Activated T-cell treated with anti-CD3 and anti-CD28 coated beads, Interleukin-2, amount 50 U/mL, for 72 hours (primary cell): ENCODE results near the gene SMURF2. TPM values are rescaled to one million over a fixed set of nuclear protein-coding genes. Genes with fewer than 3 reads are reported as not detected.

Source experiments
- ATAC-seq, 2 donors: fragments of 150-1000 bp; cut with Tn5 transposase; replicated peaks in 1 of 2; 2 replicates each; pipeline ENCODE4 v1.10.0; 2021; ENCODE audit warnings: moderate library complexity in 2 of 2, mild to moderate bottlenecking in 1 of 2
- DNase-seq, 2 donors: peaks; one replicate each; pipeline ENCODE4 v3.0.0; 2021 to 2022; ENCODE audit warnings: mixed read lengths in 1 of 2
- H3K27ac Mint-ChIP-seq: one replicate; pipeline ENCODE4 v1.8.0; 2022; ENCODE audit warnings: mild to moderate bottlenecking, moderate library complexity, mixed read lengths
- H3K27me3 Mint-ChIP-seq: one replicate; pipeline ENCODE4 v1.8.0; 2022; ENCODE audit warnings: low read depth, mixed read lengths
- H3K36me3 Mint-ChIP-seq, 2 donors: one replicate each; pipeline ENCODE4 v1.8.0; 2022; ENCODE audit warnings: mixed read lengths in 2 of 2, mild to moderate bottlenecking in 1 of 2; ENCODE audit not compliant: insufficient read depth in 2 of 2
- H3K4me1 Mint-ChIP-seq: one replicate; pipeline ENCODE4 v1.8.0; 2022; ENCODE audit warnings: low read depth, mixed read lengths
- H3K4me3 Mint-ChIP-seq, 2 donors: one replicate each; pipeline ENCODE4 v1.8.0; 2022; ENCODE audit warnings: mild to moderate bottlenecking in 2 of 2, mixed read lengths in 2 of 2, moderate library complexity in 2 of 2
- H3K9me3 Mint-ChIP-seq, 2 donors: one replicate each; pipeline ENCODE4 v1.8.0; 2022; ENCODE audit warnings: mixed read lengths in 2 of 2
- total RNA-seq, 2 donors: library from RNA; stranded (reverse); gene quantifications; one replicate each; pipeline ENCODE4 v1.2.3, GENCODE V29; 2022

Gene SMURF2
- total RNA-seq, 2 donors from 2014 or later = 18.3 to 19.4 TPM

DNA sequence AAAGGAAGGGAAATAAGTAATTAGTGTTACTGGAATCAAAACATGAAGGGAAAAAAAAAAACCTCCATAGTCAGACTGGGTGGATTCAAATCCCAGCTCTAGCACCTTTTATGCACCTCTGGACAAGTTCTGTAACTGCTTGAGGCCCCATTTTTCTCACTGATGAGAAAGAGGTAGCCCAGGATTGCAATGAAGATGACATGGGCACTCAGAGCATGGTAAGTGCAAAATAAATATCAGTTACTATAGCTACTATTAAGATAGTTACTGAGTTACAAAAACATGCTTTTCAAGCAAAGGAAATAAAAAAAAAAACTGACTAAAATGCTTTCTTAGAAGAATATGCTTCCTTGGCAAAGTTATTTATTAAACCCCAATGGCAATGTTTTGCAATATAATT, 96.5 kb downstream of the SMURF2 start:
- Mint-ChIP-seq H3K36me3 (peaks cover 2 to 16% of the 10 kb centered on the region in 2 donors), H3K9me3 (no peaks in the 10 kb centered on the region), H3K27ac (no peak overlapping the region), H3K4me1 (peaks cover 6% of the 10 kb centered on the region), H3K27me3 (no peaks in the 10 kb centered on the region), H3K4me3 (no peak overlapping the region)
- ATAC-seq (no peak), DNase-seq (no peak)

DNA sequence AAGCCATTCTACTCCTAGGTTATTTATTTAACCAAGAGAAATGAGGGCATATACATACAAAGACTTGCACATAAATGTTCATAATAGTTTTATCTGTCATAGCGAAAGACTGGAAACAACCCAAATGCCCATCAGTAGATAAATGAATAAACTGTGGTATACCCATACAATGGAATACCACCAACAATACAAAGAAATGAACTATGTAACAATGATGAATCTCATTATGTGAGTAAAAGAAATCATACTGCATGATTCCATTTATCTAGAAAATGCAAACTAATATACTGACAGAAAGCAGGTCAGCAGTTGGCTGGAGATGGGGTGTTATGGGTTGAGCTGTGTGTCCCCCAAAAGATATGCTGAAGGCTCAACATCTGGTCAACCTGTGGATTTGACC, 98.0 kb downstream of the SMURF2 start:
- ATAC-seq = peak; percentile 57 to 82
- peak overlapping the region; percentile 94 for H3K27ac Mint-ChIP-seq
- H3K27me3 Mint-ChIP-seq = no peaks in the 10 kb centered on the region
- H3K4me1 Mint-ChIP-seq = peaks cover 6% of the 10 kb centered on the region
- H3K36me3 Mint-ChIP-seq = peaks cover 2 to 18% of the 10 kb centered on the region in 2 donors
- DNase-seq = no peak
- no peaks in the 10 kb centered on the region for H3K9me3 Mint-ChIP-seq
- H3K4me3 Mint-ChIP-seq = peak overlapping the region in 1 of 2 donors; percentile 56

DNA sequence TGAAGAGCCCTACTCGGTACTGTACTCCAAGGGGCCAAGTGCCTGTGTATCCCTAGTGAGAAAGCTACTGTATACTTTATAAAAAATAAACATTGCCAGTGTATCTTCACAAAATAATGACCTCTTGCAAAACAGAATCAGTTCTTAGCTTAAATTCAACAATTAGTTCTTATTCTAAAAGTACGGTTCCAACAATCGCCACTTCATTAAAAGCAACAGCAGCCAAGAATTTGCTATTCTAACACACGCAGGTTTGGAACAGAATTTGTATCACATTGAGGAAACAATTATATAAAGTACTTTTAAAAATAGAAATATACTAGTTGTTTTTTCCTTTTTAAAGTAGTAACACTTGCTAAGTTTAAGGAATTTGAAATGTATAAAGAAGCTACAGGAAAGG, 106.8 kb downstream of the SMURF2 start:
- Mint-ChIP-seq H3K27ac (no peak overlapping the region), H3K9me3 (no peaks in the 10 kb centered on the region), H3K4me3 (no peak overlapping the region), H3K27me3 (no peaks in the 10 kb centered on the region), H3K36me3 (peaks cover 0 to 3% of the 10 kb centered on the region in 2 donors), H3K4me1 (no peaks in the 10 kb centered on the region)
- ATAC-seq (no peak), DNase-seq (no peak)

DNA sequence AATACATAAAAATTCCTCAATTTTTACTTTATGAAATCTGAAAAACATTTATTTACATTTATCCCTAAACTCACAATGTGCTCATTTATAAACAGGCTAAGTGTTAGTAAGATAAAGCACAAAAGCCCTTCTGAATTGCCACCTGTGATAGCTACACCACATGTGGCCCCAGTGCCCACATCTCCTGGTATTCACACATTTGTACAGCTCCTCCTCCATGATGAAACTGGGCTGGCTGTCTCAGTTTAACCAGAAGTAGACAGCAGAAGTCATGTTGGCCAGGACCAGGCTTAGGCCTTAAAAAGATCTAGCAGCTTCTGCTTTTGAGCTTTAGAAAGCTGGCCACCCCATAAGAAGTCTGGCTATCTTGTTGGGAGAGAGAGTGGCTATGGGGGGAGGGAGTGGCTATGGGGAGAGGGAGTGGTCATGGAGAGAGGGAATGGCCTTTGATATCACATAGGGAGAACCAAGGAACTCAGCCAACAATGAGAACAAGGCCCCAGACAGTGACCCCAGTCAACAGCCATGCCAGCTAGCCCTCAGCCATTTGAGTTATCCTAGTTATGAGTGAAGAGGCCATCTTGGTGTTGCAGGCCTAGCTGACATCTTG, 108.0 kb downstream of the SMURF2 start:
- Mint-ChIP-seq H3K36me3 (peaks cover 0 to 3% of the 10 kb centered on the region in 2 donors), H3K4me1 (no peaks in the 10 kb centered on the region), H3K27me3 (no peaks in the 10 kb centered on the region), H3K27ac (peak overlapping the region; percentile 50), H3K9me3 (no peaks in the 10 kb centered on the region), H3K4me3 (no peak overlapping the region)
- ATAC-seq (no peak), DNase-seq (no peak)

DNA sequence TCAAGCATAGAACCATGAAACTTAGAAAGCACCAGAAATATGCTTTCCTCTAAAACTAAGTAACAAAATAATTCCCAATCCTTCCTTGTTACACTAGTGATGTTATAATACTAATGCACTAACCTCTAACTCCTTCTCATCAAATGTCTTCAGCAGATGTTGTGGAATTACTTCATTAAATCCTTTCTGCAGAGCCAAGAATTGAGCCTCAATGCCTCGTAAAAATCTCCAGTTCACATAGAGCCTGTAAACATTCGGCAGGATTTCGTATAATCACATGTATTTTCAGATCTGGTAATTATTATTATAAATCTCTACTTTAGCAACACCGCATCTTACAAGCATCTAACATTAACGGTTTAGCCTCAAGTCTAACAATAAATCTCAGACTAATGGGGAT, 110.6 kb downstream of the SMURF2 start:
- Mint-ChIP-seq H3K36me3 (peaks cover 0 to 3% of the 10 kb centered on the region in 2 donors), H3K27ac (no peak overlapping the region)

DNA sequence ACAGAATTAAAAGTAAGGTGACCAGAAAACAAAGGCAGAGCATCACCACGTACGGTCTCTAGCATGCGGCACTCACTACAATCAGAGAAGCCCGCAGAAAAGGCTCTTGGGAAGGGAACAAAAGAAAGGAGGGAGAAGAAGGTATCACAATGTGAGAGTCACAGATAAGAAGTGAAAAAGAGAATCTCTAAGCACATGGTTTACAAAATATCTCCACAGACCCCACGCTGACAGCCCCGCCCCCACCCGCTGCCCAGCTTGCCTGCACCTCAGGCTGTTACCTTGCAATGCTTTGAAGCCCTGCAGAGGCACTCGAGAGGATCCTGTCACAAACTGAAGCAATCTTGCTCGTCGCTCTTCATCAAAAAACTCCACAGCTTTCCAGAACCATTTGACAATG, 114.8 kb downstream of the SMURF2 start:
- no peak for ATAC-seq
- DNase-seq = no peak
- Mint-ChIP-seq H3K9me3 (no peaks in the 10 kb centered on the region), H3K27me3 (no peaks in the 10 kb centered on the region), H3K27ac (no peak overlapping the region), H3K36me3 (peaks cover 0 to 3% of the 10 kb centered on the region in 2 donors), H3K4me3 (no peak overlapping the region), H3K4me1 (no peaks in the 10 kb centered on the region)

More for the DNA sequence above, 110.6 kb downstream of the SMURF2 start:
- H3K27me3 Mint-ChIP-seq = no peaks in the 10 kb centered on the region
- no peak overlapping the region for H3K4me3 Mint-ChIP-seq
- H3K9me3 Mint-ChIP-seq = no peaks in the 10 kb centered on the region
- DNase-seq = no peak
- no peaks in the 10 kb centered on the region for H3K4me1 Mint-ChIP-seq
- no peak for ATAC-seq

DNA sequence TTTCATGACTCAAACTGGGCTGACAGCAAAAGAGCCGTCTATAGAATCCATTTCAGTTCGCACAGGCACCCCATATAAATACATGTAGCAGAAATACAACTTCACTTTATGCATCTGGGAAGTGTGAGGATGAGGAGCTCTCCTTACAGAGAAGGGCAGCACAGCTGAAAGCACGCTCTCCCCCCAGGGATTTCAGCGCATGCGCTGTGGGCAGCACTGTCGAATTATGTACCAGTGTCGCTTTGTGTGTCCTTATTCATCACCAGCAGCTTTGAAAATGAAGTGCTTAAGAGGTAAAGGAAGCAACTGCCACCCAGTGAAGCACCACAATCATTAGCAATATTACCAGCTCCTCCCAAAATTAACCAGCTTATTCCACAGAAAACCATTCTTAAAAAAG, 115.4 kb downstream of the SMURF2 start:
- peak overlapping the region; percentile 25 for H3K27ac Mint-ChIP-seq
- peaks cover 3% of the 10 kb centered on the region for H3K4me1 Mint-ChIP-seq
- H3K27me3 Mint-ChIP-seq = no peaks in the 10 kb centered on the region
- no peak for ATAC-seq
- no peak overlapping the region for H3K4me3 Mint-ChIP-seq
- H3K9me3 Mint-ChIP-seq = no peaks in the 10 kb centered on the region
- H3K36me3 Mint-ChIP-seq = peaks cover 0 to 3% of the 10 kb centered on the region in 2 donors
- no peak for DNase-seq

DNA sequence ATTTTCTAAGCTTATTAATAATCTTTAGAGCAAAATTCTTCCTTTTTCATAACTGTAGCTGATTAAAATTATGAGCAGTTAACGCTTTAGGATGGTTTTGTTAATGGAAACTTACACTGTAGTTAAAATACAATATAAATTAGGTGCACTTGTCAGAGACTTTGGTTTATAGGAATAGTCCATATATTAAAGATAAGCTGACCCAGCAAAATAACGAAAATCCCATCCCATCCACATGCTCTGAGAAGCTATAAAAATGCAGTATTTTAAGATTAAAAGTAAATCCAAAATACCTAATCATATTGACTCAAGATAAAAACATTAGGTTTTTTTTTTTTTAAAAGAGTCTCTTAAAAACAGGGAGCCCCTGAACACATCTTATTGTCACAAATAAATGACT, 117.4 kb downstream of the SMURF2 start:
- Mint-ChIP-seq H3K4me3 (no peak overlapping the region), H3K36me3 (peaks cover 0 to 3% of the 10 kb centered on the region in 2 donors), H3K9me3 (no peaks in the 10 kb centered on the region), H3K4me1 (peaks cover 4% of the 10 kb centered on the region), H3K27ac (no peak overlapping the region), H3K27me3 (no peaks in the 10 kb centered on the region)
- no peak for DNase-seq
- ATAC-seq = no peak

DNA sequence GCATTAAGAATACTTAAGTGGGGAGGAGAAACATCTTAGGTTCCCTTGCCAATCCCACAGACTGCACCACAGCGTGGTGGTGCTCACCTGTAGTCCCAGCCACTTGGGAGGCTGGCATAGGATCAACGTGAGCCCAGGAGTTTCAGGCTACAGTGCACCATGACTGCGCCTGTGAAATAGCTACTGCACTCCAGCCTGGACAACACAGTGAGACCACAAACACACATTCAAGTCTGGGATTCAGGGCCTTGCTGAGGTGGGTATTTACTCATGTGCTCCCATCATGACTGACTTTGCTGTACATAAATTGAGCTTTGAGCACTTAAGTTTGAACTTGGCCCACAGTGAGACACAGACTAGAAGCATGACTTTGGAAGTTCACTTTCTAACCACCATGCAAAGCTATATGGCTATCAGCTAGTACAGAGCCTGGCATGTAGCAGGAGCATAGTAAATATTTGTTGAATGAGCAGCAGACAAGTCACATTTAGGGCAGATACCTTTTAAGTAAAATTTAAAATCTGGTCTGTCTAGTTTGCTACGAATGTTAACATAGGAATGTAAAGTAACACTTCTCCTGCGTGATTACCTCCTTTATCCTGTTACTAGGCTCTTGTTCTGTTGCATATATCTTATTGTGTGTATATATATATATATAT, 121.9 kb downstream of the SMURF2 start:
- ATAC-seq (no peak), DNase-seq (no peak)
- H3K4me1 Mint-ChIP-seq = peaks cover 4% of the 10 kb centered on the region
- H3K4me3 Mint-ChIP-seq = no peak overlapping the region
- H3K36me3 Mint-ChIP-seq = peaks cover 6 to 18% of the 10 kb centered on the region in 2 donors
- no peaks in the 10 kb centered on the region for H3K27me3 Mint-ChIP-seq
- no peaks in the 10 kb centered on the region for H3K9me3 Mint-ChIP-seq
- H3K27ac Mint-ChIP-seq = no peak overlapping the region

DNA sequence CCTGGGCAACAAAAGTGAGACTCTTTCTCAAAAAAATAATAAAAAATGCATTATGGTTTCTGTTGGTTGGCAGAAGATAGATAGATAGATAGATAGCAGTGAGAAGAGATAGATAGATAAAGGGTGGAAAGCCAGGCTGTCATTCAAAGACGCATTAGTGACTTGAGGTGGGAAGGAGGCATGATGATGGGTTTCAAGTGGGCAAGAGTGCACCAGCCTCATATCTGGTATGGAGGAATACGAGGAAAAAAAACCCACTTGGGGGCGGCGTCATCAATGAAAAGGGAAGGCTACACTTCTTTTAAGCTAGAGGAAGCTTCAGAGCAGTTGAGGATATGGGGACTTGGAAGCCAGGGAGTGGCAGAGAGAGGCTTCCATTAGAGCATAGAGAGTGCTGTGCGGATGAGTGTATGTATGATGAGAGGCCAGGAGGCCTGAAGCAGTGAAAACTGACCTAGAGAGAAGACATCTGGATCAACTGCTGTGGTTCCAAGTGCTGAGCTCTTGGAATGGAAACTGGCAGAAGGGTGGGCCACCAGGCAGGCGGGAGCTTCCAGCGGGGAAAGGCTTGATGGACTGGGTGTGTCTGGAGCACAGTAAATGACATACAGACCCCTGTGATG, 123.5 kb downstream of the SMURF2 start:
- peaks cover 6 to 20% of the 10 kb centered on the region in 2 donors for H3K36me3 Mint-ChIP-seq
- no peak for DNase-seq
- ATAC-seq = no peak
- no peaks in the 10 kb centered on the region for H3K9me3 Mint-ChIP-seq
- H3K27me3 Mint-ChIP-seq = no peaks in the 10 kb centered on the region
- H3K27ac Mint-ChIP-seq = peak overlapping the region; percentile 18
- H3K4me1 Mint-ChIP-seq = peaks cover 4% of the 10 kb centered on the region
- no peak overlapping the region for H3K4me3 Mint-ChIP-seq

DNA sequence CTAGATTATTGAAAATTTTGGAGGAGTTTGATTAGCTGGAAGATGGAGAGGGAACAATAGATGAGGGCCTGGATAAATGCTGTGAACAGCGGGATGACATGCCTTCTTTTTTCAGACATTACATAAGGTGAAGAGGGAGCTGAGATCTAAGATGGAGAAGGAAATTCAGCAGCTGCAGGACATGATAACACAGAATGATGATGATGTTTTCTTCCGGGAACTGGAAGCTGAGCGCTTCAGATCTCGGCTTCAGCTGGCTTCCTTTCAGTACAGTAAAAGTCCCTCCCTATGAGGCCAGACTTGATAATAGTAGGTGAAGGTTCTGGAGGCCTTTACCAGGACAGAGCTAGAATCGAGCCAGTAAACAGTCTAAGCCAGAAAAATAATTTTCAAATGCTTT, 124.6 kb downstream of the SMURF2 start:
- ATAC-seq = no peak
- H3K4me3 Mint-ChIP-seq = no peak overlapping the region
- peaks cover 4% of the 10 kb centered on the region for H3K4me1 Mint-ChIP-seq
- H3K36me3 Mint-ChIP-seq = peaks cover 6 to 23% of the 10 kb centered on the region in 2 donors
- no peaks in the 10 kb centered on the region for H3K27me3 Mint-ChIP-seq
- no peaks in the 10 kb centered on the region for H3K9me3 Mint-ChIP-seq
- no peak for DNase-seq
- peak overlapping the region; percentile 85 for H3K27ac Mint-ChIP-seq

DNA sequence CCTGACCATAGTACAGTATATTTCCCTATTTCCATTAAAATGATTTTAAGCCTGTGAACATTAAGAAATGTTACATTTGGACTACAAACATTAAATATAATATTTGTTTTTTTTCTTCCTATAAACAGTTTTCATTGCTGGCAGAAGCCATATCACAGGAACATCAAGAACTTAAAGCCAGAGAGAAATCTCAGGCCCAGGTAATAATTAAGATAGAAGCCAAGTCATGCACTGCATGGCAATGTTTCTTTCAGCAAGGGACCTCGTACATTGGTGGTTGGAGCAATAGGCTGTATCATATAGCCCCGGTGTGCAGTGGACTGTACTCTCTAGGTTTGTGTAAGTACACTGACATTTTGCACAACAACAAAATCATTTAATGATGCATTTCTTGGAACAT, 125.2 kb downstream of the SMURF2 start:
- Mint-ChIP-seq H3K27ac (peak overlapping the region; percentile 85), H3K4me1 (peaks cover 3% of the 10 kb centered on the region), H3K9me3 (no peaks in the 10 kb centered on the region), H3K36me3 (peaks cover 9 to 25% of the 10 kb centered on the region in 2 donors), H3K4me3 (no peak overlapping the region), H3K27me3 (no peaks in the 10 kb centered on the region)
- ATAC-seq (no peak), DNase-seq (no peak)

DNA sequence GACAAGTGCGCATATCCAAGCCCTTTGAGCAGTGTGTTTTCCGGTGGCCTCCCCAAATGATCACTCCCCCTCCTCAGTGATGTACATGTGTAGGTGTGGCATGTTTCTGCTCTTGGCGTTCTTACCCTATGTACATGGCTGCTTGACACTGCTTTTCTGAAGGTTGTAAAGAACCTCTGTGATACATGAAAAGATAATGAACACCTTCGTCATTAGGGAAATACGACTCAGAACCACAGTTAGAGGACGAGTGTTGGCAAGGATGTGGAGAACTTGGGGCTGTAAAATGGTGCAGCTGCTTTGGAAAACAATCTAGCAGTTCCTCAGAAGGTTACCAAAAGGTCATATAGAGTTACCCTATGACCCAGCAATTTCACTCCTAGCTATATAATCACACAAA, 126.8 kb downstream of the SMURF2 start:
- DNase-seq = no peak
- no peak overlapping the region for H3K27ac Mint-ChIP-seq
- peaks cover 10 to 28% of the 10 kb centered on the region in 2 donors for H3K36me3 Mint-ChIP-seq
- no peaks in the 10 kb centered on the region for H3K27me3 Mint-ChIP-seq
- H3K4me3 Mint-ChIP-seq = no peak overlapping the region
- no peak for ATAC-seq
- H3K9me3 Mint-ChIP-seq = no peaks in the 10 kb centered on the region
- no peaks in the 10 kb centered on the region for H3K4me1 Mint-ChIP-seq
